Caco-2 (cell line): Measurements from ENCODE around the gene BMAL2. TPM values are rescaled to one million over a fixed set of nuclear protein-coding genes. Genes with fewer than 3 reads are reported as not detected.

Experiments
- BruUV-seq: library from RNA; stranded (reverse); fragments of 400-500 nt; replicated peaks from 2 replicates; lab custom pipeline; 2021; lab: Mats Ljungman, UMichigan
- CTCF ChIA-PET: fragments of 300-600 bp; sonication (Branson Sonifier 250); formaldehyde crosslinking; loops from one replicate; lab custom pipeline; 2022; ENCODE audit warnings: antibody characterized with exemption; lab: Charles Lee
- POLR2A ChIA-PET: fragments of 300-600 bp; sonication (Branson Sonifier 250); formaldehyde crosslinking; loops from one replicate; lab custom pipeline; 2022; ENCODE audit warnings: antibody characterized with exemption; lab: Charles Lee
- DNase-seq, 2 experiments: peaks; one replicate each; pipeline versions ENCODE4 v3.0.0 to v3.0.0-alpha.2; 2020 to 2022
- H3K27me3 ChIP-seq: replicated peaks from 2 replicates; pipeline ENCODE4 v1.6.0; 2011; ENCODE audit warnings: low read length; ENCODE audit not compliant: control insufficient read depth, insufficient read depth
- H3K36me3 ChIP-seq: 2 replicates; pipeline ENCODE4 v1.5.1; 2011; ENCODE audit warnings: low read length; ENCODE audit not compliant: control insufficient read depth, insufficient read depth
- H3K4me1 ChIP-seq: fragments of 250-450 bp; sonication (Bioruptor Pico); 2 replicates; pipeline ENCODE4 v1.5.1; 2020; ENCODE audit warnings: mild to moderate bottlenecking
- H3K4me3 ChIP-seq: 2 replicates; pipeline ENCODE4 v1.5.1; 2011; ENCODE audit warnings: low read depth, mild to moderate bottlenecking, control low read depth, low read length
- H3K9me3 ChIP-seq: fragments of 250-450 bp; sonication (Bioruptor Pico); 2 replicates; pipeline ENCODE4 v1.5.1; 2020; ENCODE audit warnings: mild to moderate bottlenecking, moderate library complexity
- H3K27ac Mint-ChIP-seq: one replicate; pipeline ENCODE4 v1.8.0; 2022; ENCODE audit warnings: mixed read lengths; ENCODE audit not compliant: unreplicated experiment
- H3K27me3 Mint-ChIP-seq: one replicate; pipeline ENCODE4 v1.8.0; 2022; ENCODE audit warnings: mixed read lengths; ENCODE audit not compliant: insufficient read depth, unreplicated experiment
- H3K36me3 Mint-ChIP-seq: one replicate; pipeline ENCODE4 v1.8.0; 2022; ENCODE audit warnings: mild to moderate bottlenecking, mixed read lengths; ENCODE audit not compliant: insufficient read depth, unreplicated experiment
- H3K4me1 Mint-ChIP-seq: one replicate; pipeline ENCODE4 v1.8.0; 2022; ENCODE audit warnings: low read depth, mixed read lengths; ENCODE audit not compliant: unreplicated experiment
- H3K4me3 Mint-ChIP-seq: one replicate; pipeline ENCODE4 v1.8.0; 2022; ENCODE audit warnings: mild to moderate bottlenecking, moderate library complexity, mixed read lengths; ENCODE audit not compliant: unreplicated experiment
- H3K9me3 Mint-ChIP-seq: one replicate; pipeline ENCODE4 v1.8.0; 2022; ENCODE audit warnings: mixed read lengths; ENCODE audit not compliant: unreplicated experiment
- CTCF ChIP-seq, 2 experiments: fragments of 200-600 bp in 1 of 2; IDR thresholded peaks; 1 replicate in 1 of 2; 2 replicates in 1 of 2; pipeline versions ENCODE4 v1.5.1 to v1.8.0; 2011 to 2022; ENCODE audit warnings: antibody characterized with exemption in 1 of 2, control low read depth in 1 of 2, inconsistent platforms in 1 of 2, low read depth in 1 of 2, low read length in 1 of 2, mild to moderate bottlenecking in 1 of 2, moderate library complexity in 1 of 2; ENCODE audit not compliant: insufficient read depth in 1 of 2, severe bottlenecking in 1 of 2, unreplicated experiment in 1 of 2
- intact Hi-C: fragments of 100-400 bp; cut with micrococcal nuclease; formaldehyde crosslinking; loops from one replicate; pipeline ENCODE4 v1.10.0; 2022; ENCODE audit not compliant: unreplicated experiment
- total RNA-seq: library from RNA; stranded (reverse); gene quantifications from 2 replicates; pipeline ENCODE4 v1.2.3, GENCODE V29; 2022

BMAL2 gene
- total RNA-seq, 1 experiment from 2014 or later: 36.0 TPM

- peaks cover 43% of the 10 kb centered on the region for H3K36me3 Mint-ChIP-seq
Measured at GRCh38 chr12:27316947-27317346, 15.7 kb upstream of the BMAL2 start.

GRCh38 chr12:27319409-27319808 is 13.2 kb upstream of the BMAL2 start:
- intact Hi-C loops: no loop called here
- ChIA-PET CTCF (no interaction called here), POLR2A (no interaction called here)
- Histone ChIP-seq H3K4me3 (no peak overlapping the region), H3K27me3 (no peaks in the 10 kb centered on the region), H3K9me3 (no peaks in the 10 kb centered on the region), H3K36me3 (no peaks in the 10 kb centered on the region; the same call in 1 of the 2 replicates), H3K4me1 (0 out of 2 replicates have a peak, but pooled peaks cover 4% of the 10 kb centered on the region)
- Mint-ChIP-seq H3K27me3 (no peaks in the 10 kb centered on the region), H3K36me3 (peaks cover 28% of the 10 kb centered on the region), H3K4me3 (no peak overlapping the region), H3K27ac (no peak overlapping the region), H3K4me1 (no peaks in the 10 kb centered on the region), H3K9me3 (no peaks in the 10 kb centered on the region)
- no TSS peak for BruUV-seq
- TF ChIP-seq CTCF (IDR thresholded peaks at IDR 0.05; ENCODE audit: insufficient read depth in 1 of 2, low read depth in 1 of 2, low read length in 1 of 2, severe bottlenecking in 1 of 2, unreplicated experiment in 1 of 2): no peak
- no peak for DNase-seq

More at GRCh38 chr12:27316947-27317346, 15.7 kb upstream of the BMAL2 start:
- H3K4me1 ChIP-seq: 0 out of 2 replicates have a peak, but pooled peaks cover 4% of the 10 kb centered on the region
- Mint-ChIP-seq H3K27me3 (no peaks in the 10 kb centered on the region), H3K4me1 (no peaks in the 10 kb centered on the region), H3K27ac (no peak overlapping the region), H3K9me3 (no peaks in the 10 kb centered on the region), H3K4me3 (no peak overlapping the region)
- no peaks in the 10 kb centered on the region; the same call in 1 of the 2 replicates for H3K36me3 ChIP-seq
- BruUV-seq: no TSS peak
- no peaks in the 10 kb centered on the region for H3K9me3 ChIP-seq
- H3K27me3 ChIP-seq: no peaks in the 10 kb centered on the region
- DNase-seq: no peak
- no peak for TF ChIP-seq CTCF (IDR thresholded peaks at IDR 0.05; ENCODE audit: insufficient read depth in 1 of 2, low read depth in 1 of 2, low read length in 1 of 2, severe bottlenecking in 1 of 2, unreplicated experiment in 1 of 2)
- H3K4me3 ChIP-seq: no peak overlapping the region
- POLR2A ChIA-PET: no interaction called here
- intact Hi-C loops: no loop called here
- CTCF ChIA-PET: no interaction called here

- Mint-ChIP-seq H3K9me3 (no peaks in the 10 kb centered on the region), H3K4me3 (no peak overlapping the region), H3K27me3 (no peaks in the 10 kb centered on the region), H3K4me1 (no peaks in the 10 kb centered on the region), H3K36me3 (peaks cover 28% of the 10 kb centered on the region), H3K27ac (no peak overlapping the region)
- no peak for TF ChIP-seq CTCF (IDR thresholded peaks at IDR 0.05; ENCODE audit: insufficient read depth in 1 of 2, low read depth in 1 of 2, low read length in 1 of 2, severe bottlenecking in 1 of 2, unreplicated experiment in 1 of 2)
- Histone ChIP-seq H3K9me3 (no peaks in the 10 kb centered on the region), H3K4me3 (no peak overlapping the region), H3K4me1 (0 out of 2 replicates have a peak, but pooled peaks cover 4% of the 10 kb centered on the region), H3K36me3 (no peaks in the 10 kb centered on the region; the same call in 1 of the 2 replicates), H3K27me3 (no peaks in the 10 kb centered on the region)
- POLR2A ChIA-PET: no interaction called here
- no TSS peak for BruUV-seq
- intact Hi-C loops: no loop called here
- CTCF ChIA-PET: no interaction called here
- no peak for DNase-seq
Measured at GRCh38 chr12:27319848-27320247, 12.8 kb upstream of the BMAL2 start.
